ENCODE results near the gene SMAD5. TPM values are rescaled to one million over a fixed set of nuclear protein-coding genes. Genes with fewer than 3 reads are reported as not detected.

Gene SMAD5
- total RNA-seq, 1 experiment from 2014 or later, result 69.3 TPM

GRCh38 chr5:136182618-136183017 lies 50.0 kb downstream of the SMAD5 start:
- Histone ChIP-seq H2AFZ (ENCODE audit: low read length) (no peak overlapping the region), H3K79me2 (ENCODE audit: insufficient read depth, low read length) (no peaks in the 10 kb centered on the region), H2BK15ac (ENCODE audit: low read depth, low read length) (no peak overlapping the region), H3K9me3 (ENCODE audit: control insufficient read depth, low read depth, low read length) (no peaks in the 10 kb centered on the region), H3K56ac (ENCODE audit: insufficient read length, low read depth, low read length) (no peak overlapping the region), H2BK20ac (ENCODE audit: low read depth, low read length, poor library complexity, severe bottlenecking) (no peak overlapping the region), H3K27me3 (ENCODE audit: insufficient read depth, low read length) (no peaks in the 10 kb centered on the region), H3K79me1 (ENCODE audit: insufficient read depth, low read depth, low read length, poor library complexity, severe bottlenecking) (no peaks in the 10 kb centered on the region), H3K23me2 (ENCODE audit: insufficient read length, low read depth, low read length, poor library complexity, severe bottlenecking) (no peaks in the 10 kb centered on the region), H2BK12ac (ENCODE audit: insufficient read length, low read depth, low read length) (no peak overlapping the region), H3T11ph (ENCODE audit: low read length) (no peak overlapping the region), H3K23ac (ENCODE audit: insufficient read length, low read depth, low read length) (no peak overlapping the region), H3K14ac (ENCODE audit: insufficient read depth, low read length) (no peak overlapping the region), H4K8ac (replicated peaks; ENCODE audit: insufficient read length, low read depth, low read length) (no peak overlapping the region), H3K4ac (ENCODE audit: low read depth, low read length) (no peak overlapping the region), H3K18ac (ENCODE audit: insufficient read length, low read depth, low read length) (no peak overlapping the region), H3K4me1 (ENCODE audit: insufficient read depth, low read length) (no peaks in the 10 kb centered on the region), H4K91ac (ENCODE audit: insufficient read length, low read depth, low read length) (no peak overlapping the region), H2BK120ac (ENCODE audit: low read depth, low read length, poor library complexity, severe bottlenecking) (no peak overlapping the region), H2BK5ac (ENCODE audit: insufficient read length, low read length) (no peak overlapping the region), H3K9ac (ENCODE audit: extremely low read depth, insufficient read length, low read length) (no peak overlapping the region), H3K4me2 (ENCODE audit: insufficient read depth, insufficient read length, low read length) (no peak overlapping the region), H3K27ac (ENCODE audit: insufficient read length, low read depth, low read length) (no peak overlapping the region), H2AK5ac (ENCODE audit: insufficient read length, low read length) (no peak overlapping the region), H4K20me1 (ENCODE audit: control insufficient read depth, insufficient read depth, insufficient read length) (no peaks in the 10 kb centered on the region), H4K5ac (ENCODE audit: insufficient read length, low read depth, low read length) (no peak overlapping the region)
- no peak for DNase-seq
- H3K27ac Mint-ChIP-seq, result no peak overlapping the region
- no CpG with 5 or more reads among the region's 1 CpG for WGBS (ENCODE audit: extremely low coverage, insufficient read length, low lambda C conversion rate)
- H3K9me3 Mint-ChIP-seq, result no peaks in the 10 kb centered on the region
- peaks cover under 1% of the 10 kb centered on the region; the same call in 1 of the 2 replicates for H3K27me3 Mint-ChIP-seq (ENCODE audit: low read depth)
- no peak overlapping the region for H3K4me3 Mint-ChIP-seq
- peaks cover 2 to 15% (median 15%) of the 10 kb centered on the region in 3 experiments for H3K36me3 Mint-ChIP-seq (ENCODE audit: insufficient read depth in 1 of 3, low read depth in 3 of 3)
- TF ChIP-seq CTCF (conservative IDR thresholded peaks at IDR 0.05), result no peak
- no peaks in the 10 kb centered on the region for H3K4me1 Mint-ChIP-seq

All from H9 (cell line).